ENCODE data around the gene PEPD. TPM values are rescaled to one million over a fixed set of nuclear protein-coding genes. Genes with fewer than 3 reads are reported as not detected.

PEPD gene
- total and polyA plus RNA-seq, 2 of the 4 experiments (the other 2 are of a cell fraction), result 36.7 to 88.4 TPM

DNA sequence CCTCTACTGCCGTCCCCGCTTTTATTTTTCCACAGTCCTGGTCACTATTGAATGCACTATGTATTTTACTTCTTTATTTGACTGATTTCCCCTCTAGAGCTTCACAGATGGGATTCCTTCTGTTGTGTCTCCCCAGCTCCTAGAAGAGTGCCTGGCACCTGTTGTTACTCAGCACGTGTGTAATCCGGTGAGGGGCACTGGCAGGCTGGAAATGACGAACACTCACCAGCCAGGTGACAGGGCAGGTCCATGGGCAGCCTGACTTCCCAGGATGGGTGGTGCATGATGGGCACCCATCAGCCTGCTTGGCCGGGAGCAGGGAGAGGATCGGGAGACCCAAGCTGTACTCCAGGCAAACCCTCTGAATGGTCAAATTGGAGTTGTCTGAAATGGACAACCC, 80.9 kb downstream of the PEPD start:
- DNase-seq, result no peak
- H3K9ac ChIP-seq (ENCODE audit: low read depth, low read length), result no peak overlapping the region
- H3K27me3 ChIP-seq (ENCODE audit: control insufficient read depth, insufficient read depth, low read length), result no peaks in the 10 kb centered on the region
- ChIA-PET POLR2A (ENCODE audit: unreplicated experiment) (no interaction called here), CTCF (no interaction called here)
- no peak overlapping the region for H3K4me3 ChIP-seq (ENCODE audit: insufficient read depth, low read depth, low read length)
- no peaks in the 10 kb centered on the region for H3K36me3 ChIP-seq (ENCODE audit: control insufficient read depth, insufficient read depth, low read length)
- H4K5ac ChIP-seq (ENCODE audit: low read depth, low read length), result no peak overlapping the region
- H3K9me3 ChIP-seq (ENCODE audit: control insufficient read depth, insufficient read depth, low read length), result no peaks in the 10 kb centered on the region
- H2BK120ac ChIP-seq (ENCODE audit: low read depth, low read length), result no peak overlapping the region
- H3K4ac ChIP-seq (ENCODE audit: low read depth, low read length), result no peak overlapping the region
- no peaks in the 10 kb centered on the region for H4K20me1 ChIP-seq (ENCODE audit: insufficient read depth, low read length)
- H3K4me2 ChIP-seq (ENCODE audit: low read depth, low read length), result no peak overlapping the region
- H2BK15ac ChIP-seq (ENCODE audit: low read depth, low read length), result no peak overlapping the region
- intact Hi-C loops (cut with micrococcal nuclease) (no loop called here), in situ Hi-C loops (cut with MboI; ENCODE audit: low sequenced_read_pairs) (no loop called here), dilution Hi-C loops (cut with HindIII; ENCODE audit: low sequenced_read_pairs, unreplicated experiment) (no loop called here)
- H3K56ac ChIP-seq (ENCODE audit: extremely low read depth, insufficient read depth, low read length), result no peak overlapping the region
- H3K9me1 ChIP-seq (ENCODE audit: insufficient read depth, low read length), result peaks cover 10% of the 10 kb centered on the region; the same call in 1 of the 2 replicates
- no peak overlapping the region for H2BK20ac ChIP-seq (ENCODE audit: low read depth, low read length)
- 93% methylated on average over 5 of the region's 7 CpGs; no CpG with 5 or more reads in 1 of the 2 experiments for WGBS, 2 experiments (ENCODE audit: extremely low coverage in 2 of 2, insufficient read length in 1 of 2)
- H4K8ac ChIP-seq (ENCODE audit: low read depth in 2 of 2, low read length in 2 of 2), result no peak overlapping the region
- no peak overlapping the region for H3K18ac ChIP-seq (ENCODE audit: low read depth, low read length)
- no TSS peak for BruUV-seq (replicated peaks)
- H2BK5ac ChIP-seq (ENCODE audit: low read depth, low read length, poor library complexity, severe bottlenecking), result no peak overlapping the region
- no peak for ATAC-seq (ENCODE audit: low read depth)
- no peak overlapping the region for H3K14ac ChIP-seq (replicated peaks; ENCODE audit: low read depth, low read length)
- H2AK5ac ChIP-seq (ENCODE audit: low read depth, low read length), result no peak overlapping the region
- H4K91ac ChIP-seq (ENCODE audit: insufficient read depth, low read depth, low read length), result no peak overlapping the region
- no peaks in the 10 kb centered on the region for H3K4me1 ChIP-seq (ENCODE audit: control insufficient read depth, insufficient read depth, low read length)
- H3K23ac ChIP-seq (ENCODE audit: low read depth, low read length), result no peak overlapping the region
- H2AFZ ChIP-seq (replicated peaks; ENCODE audit: low read length, poor library complexity), result peak overlapping the region; percentile 32
- H3K79me1 ChIP-seq (ENCODE audit: low read depth in 1 of 2, low read length in 2 of 2), result no peaks in the 10 kb centered on the region
- H3K27ac ChIP-seq (ENCODE audit: insufficient read depth, low read length), result no peak overlapping the region
- TF ChIP-seq SMC3 (IDR thresholded peaks at IDR 0.05; ENCODE audit: low read depth, low read length) (no peak), POLR2A (IDR thresholded peaks at IDR 0.05; ENCODE audit: low read depth, low read length) (no peak), RCOR1 (IDR thresholded peaks at IDR 0.05; ENCODE audit: insufficient replicate concordance, low read length) (no peak), CHD1 (IDR thresholded peaks at IDR 0.05; ENCODE audit: low read depth, low read length) (no peak), FOS (IDR thresholded peaks at IDR 0.05; ENCODE audit: low read depth, low read length) (no peak), CEBPB (IDR thresholded peaks at IDR 0.05; ENCODE audit: low read depth, low read length) (no peak)
- TF ChIP-seq, protein P1, sequence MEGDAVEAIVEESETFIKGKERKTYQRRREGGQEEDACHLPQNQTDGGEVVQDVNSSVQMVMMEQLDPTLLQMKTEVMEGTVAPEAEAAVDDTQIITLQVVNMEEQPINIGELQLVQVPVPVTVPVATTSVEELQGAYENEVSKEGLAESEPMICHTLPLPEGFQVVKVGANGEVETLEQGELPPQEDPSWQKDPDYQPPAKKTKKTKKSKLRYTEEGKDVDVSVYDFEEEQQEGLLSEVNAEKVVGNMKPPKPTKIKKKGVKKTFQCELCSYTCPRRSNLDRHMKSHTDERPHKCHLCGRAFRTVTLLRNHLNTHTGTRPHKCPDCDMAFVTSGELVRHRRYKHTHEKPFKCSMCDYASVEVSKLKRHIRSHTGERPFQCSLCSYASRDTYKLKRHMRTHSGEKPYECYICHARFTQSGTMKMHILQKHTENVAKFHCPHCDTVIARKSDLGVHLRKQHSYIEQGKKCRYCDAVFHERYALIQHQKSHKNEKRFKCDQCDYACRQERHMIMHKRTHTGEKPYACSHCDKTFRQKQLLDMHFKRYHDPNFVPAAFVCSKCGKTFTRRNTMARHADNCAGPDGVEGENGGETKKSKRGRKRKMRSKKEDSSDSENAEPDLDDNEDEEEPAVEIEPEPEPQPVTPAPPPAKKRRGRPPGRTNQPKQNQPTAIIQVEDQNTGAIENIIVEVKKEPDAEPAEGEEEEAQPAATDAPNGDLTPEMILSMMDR (conservative IDR thresholded peaks at IDR 0.05; ENCODE audit: low read depth, low read length), result no peak
- no peak overlapping the region for H2AK9ac ChIP-seq (replicated peaks; ENCODE audit: low read depth, low read length, poor library complexity)
